ACC112 (cell line): Measurements from ENCODE around the gene FGD4.

Experiments
- H2AFZ ChIP-seq: fragments of 200-600 bp; sonication (generic); one replicate; pipeline ENCODE4 v1.6.0; 2017; ENCODE audit warnings: antibody characterized with exemption, low read length; ENCODE audit not compliant: unreplicated experiment
- H3K27ac ChIP-seq: fragments of 200-600 bp; sonication (generic); 2 replicates; pipeline ENCODE4 v1.5.1; 2014; ENCODE audit warnings: low read depth, mild to moderate bottlenecking, antibody characterized with exemption, low read length, moderate library complexity
- H3K27me3 ChIP-seq: fragments of 200-600 bp; sonication (generic); 2 replicates; pipeline ENCODE4 v1.6.1; 2014; ENCODE audit warnings: mild to moderate bottlenecking, antibody characterized with exemption, low read length, moderate library complexity, mixed read lengths; ENCODE audit not compliant: insufficient read depth
- H3K36me3 ChIP-seq: fragments of 200-600 bp; sonication (generic); 2 replicates; pipeline ENCODE4 v1.6.1; 2016; ENCODE audit warnings: mild to moderate bottlenecking, antibody characterized with exemption, low read length, moderate library complexity, mixed read lengths; ENCODE audit not compliant: insufficient read depth
- H3K4me1 ChIP-seq: fragments of 200-600 bp; sonication (generic); one replicate; pipeline ENCODE4 v1.6.1; 2016; ENCODE audit warnings: low read length, mixed read lengths; ENCODE audit not compliant: insufficient read depth, unreplicated experiment, control insufficient read depth
- H3K4me3 ChIP-seq: fragments of 200-600 bp; sonication (generic); 2 replicates; pipeline ENCODE4 v1.5.1; 2014; ENCODE audit warnings: mild to moderate bottlenecking, low read depth, low read length
- H3K79me2 ChIP-seq: fragments of 200-600 bp; sonication (generic); one replicate; pipeline ENCODE4 v1.6.0; 2016; ENCODE audit warnings: low read length; ENCODE audit not compliant: control insufficient read depth, unreplicated experiment, insufficient read depth

The FGD4 gene

GRCh38 chr12:32455607-32456071, 56.3 kb downstream of the FGD4 start:
- peak overlapping the region; percentile 60 for H3K27ac ChIP-seq
- H3K4me1 ChIP-seq = peaks cover 40% of the 10 kb centered on the region
- no peaks in the 10 kb centered on the region for H3K36me3 ChIP-seq
- H2AFZ ChIP-seq = peak overlapping the region; percentile 42
- peak overlapping the region; percentile 75 for H3K4me3 ChIP-seq
- no peaks in the 10 kb centered on the region for H3K27me3 ChIP-seq
- H3K79me2 ChIP-seq = peaks cover 12% of the 10 kb centered on the region

GRCh38 chr12:32457251-32458025, 58.1 kb downstream of the FGD4 start:
- Histone ChIP-seq H3K27ac (peak overlapping the region; percentile 60), H3K4me1 (peaks cover 34% of the 10 kb centered on the region)

GRCh38 chr12:32460638-32461037, 61.3 kb downstream of the FGD4 start:
- Histone ChIP-seq H3K27me3 (no peaks in the 10 kb centered on the region), H2AFZ (no peak overlapping the region)

More at GRCh38 chr12:32457251-32458025, 58.1 kb downstream of the FGD4 start:
- Histone ChIP-seq H2AFZ (no peak overlapping the region), H3K4me3 (peak overlapping the region; percentile 75), H3K36me3 (no peaks in the 10 kb centered on the region), H3K79me2 (peaks cover 8% of the 10 kb centered on the region), H3K27me3 (no peaks in the 10 kb centered on the region)

GRCh38 chr12:32462908-32463307, 63.5 kb downstream of the FGD4 start:
- Histone ChIP-seq H2AFZ (no peak overlapping the region), H3K79me2 (no peaks in the 10 kb centered on the region), H3K4me3 (no peak overlapping the region), H3K27ac (no peak overlapping the region), H3K4me1 (no peaks in the 10 kb centered on the region), H3K27me3 (no peaks in the 10 kb centered on the region), H3K36me3 (no peaks in the 10 kb centered on the region)

More at GRCh38 chr12:32460638-32461037, 61.3 kb downstream of the FGD4 start:
- Histone ChIP-seq H3K4me3 (no peak overlapping the region), H3K79me2 (peaks cover 6% of the 10 kb centered on the region), H3K27ac (no peak overlapping the region), H3K36me3 (no peaks in the 10 kb centered on the region), H3K4me1 (peaks cover 17% of the 10 kb centered on the region)

- Histone ChIP-seq H2AFZ (no peak overlapping the region), H3K4me3 (no peak overlapping the region), H3K79me2 (no peaks in the 10 kb centered on the region), H3K36me3 (no peaks in the 10 kb centered on the region), H3K27ac (no peak overlapping the region), H3K27me3 (no peaks in the 10 kb centered on the region), H3K4me1 (no peaks in the 10 kb centered on the region)
Measured at GRCh38 chr12:32466187-32466586, 66.8 kb downstream of the FGD4 start.

- Histone ChIP-seq H3K27ac (no peak overlapping the region), H3K27me3 (no peaks in the 10 kb centered on the region), H3K36me3 (no peaks in the 10 kb centered on the region), H3K79me2 (no peaks in the 10 kb centered on the region), H2AFZ (no peak overlapping the region), H3K4me1 (no peaks in the 10 kb centered on the region), H3K4me3 (no peak overlapping the region)
Measured at GRCh38 chr12:32466986-32467711, 67.8 kb downstream of the FGD4 start.

GRCh38 chr12:32467959-32468863, 68.9 kb downstream of the FGD4 start:
- Histone ChIP-seq H3K36me3 (no peaks in the 10 kb centered on the region), H3K27ac (no peak overlapping the region), H3K4me1 (no peaks in the 10 kb centered on the region), H3K79me2 (no peaks in the 10 kb centered on the region), H3K4me3 (no peak overlapping the region), H3K27me3 (no peaks in the 10 kb centered on the region), H2AFZ (no peak overlapping the region)

GRCh38 chr12:32470936-32471470, 71.6 kb downstream of the FGD4 start:
- Histone ChIP-seq H3K27me3 (no peaks in the 10 kb centered on the region), H3K79me2 (no peaks in the 10 kb centered on the region), H3K4me3 (no peak overlapping the region), H3K27ac (no peak overlapping the region), H3K36me3 (no peaks in the 10 kb centered on the region), H3K4me1 (no peaks in the 10 kb centered on the region), H2AFZ (no peak overlapping the region)

- no peaks in the 10 kb centered on the region for H3K79me2 ChIP-seq
- H3K4me1 ChIP-seq = no peaks in the 10 kb centered on the region
- no peaks in the 10 kb centered on the region for H3K27me3 ChIP-seq
- H2AFZ ChIP-seq = no peak overlapping the region
- no peak overlapping the region for H3K27ac ChIP-seq
- H3K4me3 ChIP-seq = no peak overlapping the region
- no peaks in the 10 kb centered on the region for H3K36me3 ChIP-seq
Measured at GRCh38 chr12:32471591-32472001, 72.2 kb downstream of the FGD4 start.

GRCh38 chr12:32475724-32476123, 76.4 kb downstream of the FGD4 start:
- Histone ChIP-seq H3K4me3 (no peak overlapping the region), H3K4me1 (no peaks in the 10 kb centered on the region), H3K79me2 (no peaks in the 10 kb centered on the region), H2AFZ (no peak overlapping the region), H3K36me3 (no peaks in the 10 kb centered on the region), H3K27ac (no peak overlapping the region), H3K27me3 (no peaks in the 10 kb centered on the region)
